Measurements from ENCODE around the gene ALG8.
"Not testable (repeated sequence)": the region's sequence is repeated elsewhere in the genome, so short reads cannot be mapped to it uniquely, and the experiment has no call there.

ALG8 gene

DNA sequence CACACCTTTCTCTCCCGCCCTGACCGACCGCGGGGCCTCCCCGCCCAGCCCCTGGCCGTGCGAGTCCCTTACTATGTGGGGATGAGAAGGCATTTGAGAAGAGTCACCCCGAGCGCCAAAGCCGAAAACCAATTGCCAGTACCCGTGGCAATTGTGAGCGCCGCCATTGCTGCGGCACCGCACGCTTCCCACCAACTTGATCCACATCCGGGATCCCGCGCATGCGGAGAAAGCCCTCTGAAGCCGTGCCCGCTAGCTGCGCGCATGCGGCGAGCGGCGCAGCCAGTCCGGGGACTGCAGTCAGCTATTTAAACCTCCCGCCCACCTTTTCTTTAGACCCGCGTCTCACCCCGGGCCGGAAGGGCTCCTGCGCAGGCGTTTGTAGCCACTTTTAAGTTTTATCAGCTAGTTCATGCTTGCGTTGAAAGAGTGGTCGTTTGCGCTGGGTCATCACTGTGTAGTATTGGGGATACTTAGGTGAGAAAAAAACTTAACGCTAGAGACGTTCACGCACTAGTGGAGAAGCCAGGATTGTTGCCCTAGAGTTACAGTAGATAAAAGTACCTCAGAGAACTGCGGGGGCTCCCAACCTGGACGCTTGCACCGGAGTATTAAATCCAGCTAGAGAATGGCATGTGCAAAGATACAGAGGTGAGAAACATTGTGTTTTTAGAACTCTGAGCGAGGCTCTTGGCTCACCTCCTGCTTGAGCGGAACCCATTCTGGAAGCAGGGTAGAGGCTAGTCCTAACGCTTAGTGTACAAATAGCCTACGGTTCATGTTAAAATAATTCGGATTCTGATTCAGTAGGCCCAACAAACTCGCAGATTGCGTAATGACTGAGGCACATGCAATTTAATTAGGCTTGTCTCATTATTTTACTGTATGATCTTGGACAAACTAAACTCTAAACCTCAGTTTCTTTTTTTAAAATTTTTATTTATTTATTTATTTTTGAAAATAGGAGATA lies at the start of gene ALG8:
Gene ALG8, minus strand, starts transcription at position 205 of the 970 bp plus-strand sequence. Its CDS starts 38 bp downstream, at position 167.
- Mint-ChIP-seq H3K27me3 (no peaks in the 10 kb centered on the region), H3K36me3 (ENCODE audit: insufficient read depth) (peaks cover 7% of the 10 kb centered on the region), H3K4me1 (peaks cover 23% of the 10 kb centered on the region)

DNA sequence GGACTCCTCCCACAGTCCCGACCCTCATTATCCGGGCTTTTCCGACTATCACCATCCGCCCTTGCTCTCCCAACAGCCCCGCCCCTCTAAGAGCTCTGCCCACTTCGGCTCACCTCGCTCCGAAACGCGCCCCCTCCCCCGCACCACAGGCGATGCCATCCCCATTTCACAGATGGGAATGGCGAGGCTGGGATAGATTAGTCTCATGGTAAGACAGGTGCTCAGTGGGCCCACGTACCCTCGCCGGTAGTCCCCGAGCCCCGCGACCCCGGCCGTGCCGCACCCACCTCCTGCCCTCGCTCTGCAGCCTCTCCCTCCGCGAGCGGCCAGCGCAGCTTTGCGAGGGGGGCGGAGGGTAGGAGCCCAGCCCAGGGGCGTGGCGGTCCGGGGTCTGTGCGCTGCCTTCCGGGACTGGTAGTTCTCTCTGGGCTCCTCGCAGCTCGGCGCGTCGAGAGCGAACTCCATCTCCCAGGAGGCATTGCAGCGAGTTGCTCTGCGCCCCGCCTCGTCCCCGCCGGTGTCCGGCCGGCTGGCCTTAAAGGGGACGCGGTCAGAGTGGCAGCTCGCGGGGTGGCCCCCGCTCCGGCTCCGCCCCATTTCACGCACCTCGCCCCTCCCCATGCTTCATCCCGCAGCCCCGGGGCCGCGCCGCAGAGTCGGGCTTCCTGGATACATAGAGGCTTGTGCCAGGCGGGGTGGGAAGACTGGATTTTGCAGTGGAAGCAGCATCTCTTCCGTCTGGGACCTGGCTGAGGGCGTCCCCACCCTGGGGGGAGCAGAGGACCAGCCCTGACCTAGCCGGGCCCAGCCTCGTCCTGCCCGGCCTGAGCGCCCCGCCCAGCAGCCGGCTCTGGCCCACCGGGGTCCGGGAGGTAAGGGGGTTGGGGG lies 49.1 kb upstream of the ALG8 start, which contains the start of the genes KCTD21 and USP35:
Gene KCTD21, minus strand, starts transcription at position 341 of the 888 bp plus-strand sequence. CDS start 14,072 bp downstream, outside the sequence.
Gene USP35, plus strand, starts transcription at position 634 of the 888 bp plus-strand sequence. CDS start 7,327 bp downstream, outside the sequence.
- Mint-ChIP-seq H3K36me3 (ENCODE audit: insufficient read depth) (peaks cover 4% of the 10 kb centered on the region), H3K4me3 (peak within 1 kb of the TSS; percentile 99), H3K27me3 (no peaks in the 10 kb centered on the region), H3K27ac (ENCODE audit: low read depth) (peak within 1 kb of the TSS; percentile 95), H3K9me3 (no peaks in the 10 kb centered on the region), H3K4me1 (peaks cover 49% of the 10 kb centered on the region)
- DNase-seq (ENCODE audit: low spot score in 2 of 2), result peak; percentile 80
- ATAC-seq (replicated peaks; ENCODE audit: extremely low read depth, poor library complexity, severe bottlenecking), result peak; percentile 94

More for the DNA sequence above, at the start of gene ALG8:
- DNase-seq (ENCODE audit: low spot score in 2 of 2), result peak; percentile 96
- no peaks in the 10 kb centered on the region for H3K9me3 Mint-ChIP-seq
- peak within 1 kb of the TSS; percentile 94 for H3K27ac Mint-ChIP-seq (ENCODE audit: low read depth)
- ATAC-seq (replicated peaks; ENCODE audit: extremely low read depth, poor library complexity, severe bottlenecking), result peak; percentile 93
- peak within 1 kb of the TSS; percentile 89 for H3K4me3 Mint-ChIP-seq

DNA sequence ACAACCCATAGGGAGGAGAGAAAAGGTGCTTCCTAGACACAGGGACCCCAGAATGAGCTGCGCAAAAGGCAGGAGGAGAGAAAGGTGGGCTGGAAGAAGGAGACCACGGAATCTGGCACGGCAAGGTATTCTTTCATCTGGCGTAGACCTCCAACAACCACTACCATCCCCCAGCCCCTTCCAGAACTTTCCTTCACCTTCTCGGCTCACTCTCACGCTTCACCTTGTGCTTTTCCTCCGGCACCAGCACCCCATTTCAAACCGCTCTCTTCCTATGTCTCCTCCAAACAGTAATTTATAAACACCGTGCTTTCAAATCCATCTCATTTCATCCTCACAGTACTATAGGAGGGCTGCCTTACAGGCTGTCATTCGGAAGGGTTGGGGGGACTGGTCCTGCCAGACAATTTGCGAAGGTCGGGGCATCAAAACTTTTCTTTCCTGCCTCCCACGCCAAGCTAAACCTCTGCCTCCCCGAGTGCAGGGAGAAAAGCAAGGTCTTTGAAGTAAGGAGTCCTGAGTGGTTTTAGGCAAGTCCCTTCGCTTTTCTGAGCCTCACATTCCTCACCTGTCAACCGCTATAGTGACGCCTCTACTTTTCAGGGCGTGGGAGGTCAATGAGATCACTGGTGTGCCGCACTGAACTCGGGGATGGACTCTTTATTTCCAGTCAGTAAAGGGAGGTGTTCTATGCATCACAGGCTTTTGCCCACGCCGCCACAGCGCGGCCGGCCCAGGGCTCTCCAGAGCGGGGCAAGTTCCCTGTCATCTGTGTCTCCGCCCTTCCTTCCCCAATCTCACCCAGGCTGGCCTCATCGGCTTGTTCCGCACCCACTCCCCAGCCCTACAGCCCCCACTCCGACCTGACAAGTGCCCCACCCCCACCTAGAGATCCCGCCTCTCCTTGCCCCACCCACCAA lies 48.2 kb upstream of the ALG8 start:
- H3K4me3 Mint-ChIP-seq, result peak overlapping the region; percentile 99
- H3K9me3 Mint-ChIP-seq, result no peaks in the 10 kb centered on the region
- peak overlapping the region; percentile 95 for H3K27ac Mint-ChIP-seq (ENCODE audit: low read depth)
- peaks cover 47% of the 10 kb centered on the region for H3K4me1 Mint-ChIP-seq
- DNase-seq (ENCODE audit: low spot score in 2 of 2) (peak; percentile 42 to 53), ATAC-seq (replicated peaks; ENCODE audit: extremely low read depth, poor library complexity, severe bottlenecking) (peak; percentile 57)
- no peaks in the 10 kb centered on the region for H3K27me3 Mint-ChIP-seq
- H3K36me3 Mint-ChIP-seq (ENCODE audit: insufficient read depth), result peaks cover 4% of the 10 kb centered on the region

DNA sequence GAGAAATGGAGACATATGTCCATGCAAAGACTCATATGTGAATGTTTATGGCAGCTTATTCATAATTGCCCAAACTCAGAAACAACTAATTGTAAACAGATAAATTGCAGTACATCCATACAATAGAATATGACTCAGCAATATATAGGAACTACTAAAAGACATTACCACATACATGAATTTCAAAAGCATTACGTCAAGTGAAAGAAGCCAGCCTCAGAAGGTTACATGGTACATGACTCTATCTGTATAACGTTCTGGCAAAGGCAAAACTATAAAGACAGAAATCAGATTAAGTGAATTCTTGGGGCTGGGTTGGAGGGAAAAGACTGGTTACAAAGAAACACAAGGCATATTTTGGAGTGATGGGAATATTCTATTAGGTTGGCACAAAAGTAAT lies 41.8 kb upstream of the ALG8 start:
- H3K4me1 Mint-ChIP-seq, result peaks cover 20% of the 10 kb centered on the region
- H3K36me3 Mint-ChIP-seq (ENCODE audit: insufficient read depth), result peaks cover 2% of the 10 kb centered on the region
- no peaks in the 10 kb centered on the region for H3K9me3 Mint-ChIP-seq
- DNase-seq (ENCODE audit: low spot score in 2 of 2) (no peak), ATAC-seq (replicated peaks; ENCODE audit: extremely low read depth, poor library complexity, severe bottlenecking) (no peak)
- no peak overlapping the region for H3K27ac Mint-ChIP-seq (ENCODE audit: low read depth)
- no peak overlapping the region for H3K4me3 Mint-ChIP-seq
- no peaks in the 10 kb centered on the region for H3K27me3 Mint-ChIP-seq

DNA sequence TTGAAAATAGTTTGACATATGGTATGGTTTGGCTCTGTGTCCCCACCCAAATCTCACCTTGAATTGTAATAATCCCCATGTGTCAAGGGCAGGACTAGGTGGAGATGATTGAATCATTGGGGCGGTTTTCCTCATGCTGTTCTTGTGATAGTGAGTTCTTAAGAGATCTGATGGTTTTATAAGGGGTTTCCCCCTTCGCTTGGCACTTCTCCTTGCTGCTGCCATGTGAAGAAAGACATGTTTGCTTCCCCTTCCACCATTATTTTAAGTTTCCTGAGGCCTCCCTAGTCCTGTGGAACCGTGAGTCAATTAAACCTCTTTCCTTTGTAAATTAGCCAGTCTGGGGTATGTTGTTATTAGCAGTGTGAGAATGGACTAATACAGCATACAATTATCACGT lies 41.3 kb upstream of the ALG8 start:
- Mint-ChIP-seq H3K36me3 (ENCODE audit: insufficient read depth) (peaks cover 2% of the 10 kb centered on the region), H3K4me1 (peaks cover 20% of the 10 kb centered on the region), H3K4me3 (no peak overlapping the region), H3K27me3 (no peaks in the 10 kb centered on the region), H3K27ac (ENCODE audit: low read depth) (no peak overlapping the region), H3K9me3 (no peaks in the 10 kb centered on the region)
- ATAC-seq (replicated peaks; ENCODE audit: extremely low read depth, poor library complexity, severe bottlenecking) (no peak), DNase-seq (ENCODE audit: low spot score in 2 of 2) (no peak)

DNA sequence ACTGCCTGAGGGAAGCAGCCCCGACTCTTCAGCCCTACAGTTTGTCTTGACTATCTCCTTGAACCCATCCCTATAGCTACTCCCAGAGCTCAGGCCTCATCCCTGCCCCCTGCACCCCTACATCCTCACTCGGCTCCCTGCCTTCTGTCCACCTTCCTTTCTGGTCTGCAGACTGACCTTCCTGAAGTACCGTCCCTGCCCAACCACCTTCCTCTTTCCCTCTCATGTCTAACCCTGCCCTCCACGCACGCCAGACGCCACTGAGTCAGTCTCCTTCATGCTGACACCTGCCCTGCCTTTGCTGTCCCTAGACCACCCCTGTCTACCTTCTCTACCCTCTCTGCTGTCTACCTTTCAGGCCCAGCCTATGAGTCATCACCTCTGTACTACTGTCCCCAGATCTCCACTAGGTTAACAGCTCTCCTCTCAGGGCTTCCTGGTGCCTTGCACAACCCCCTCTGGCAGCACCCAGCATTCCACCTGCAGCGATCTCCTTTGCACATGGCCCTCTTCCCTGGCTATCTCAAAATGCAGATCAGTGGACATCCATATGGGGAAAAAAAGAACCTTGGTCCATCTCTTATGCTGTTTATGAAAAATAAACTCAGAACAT lies 40.1 kb upstream of the ALG8 start:
- no peaks in the 10 kb centered on the region for H3K27me3 Mint-ChIP-seq
- peaks cover 20% of the 10 kb centered on the region for H3K4me1 Mint-ChIP-seq
- no peak overlapping the region for H3K4me3 Mint-ChIP-seq
- DNase-seq (ENCODE audit: low spot score in 2 of 2), result no peak
- peaks cover 2% of the 10 kb centered on the region for H3K36me3 Mint-ChIP-seq (ENCODE audit: insufficient read depth)
- H3K9me3 Mint-ChIP-seq, result no peaks in the 10 kb centered on the region
- H3K27ac Mint-ChIP-seq (ENCODE audit: low read depth), result peak overlapping the region; percentile 30
- no peak for ATAC-seq (replicated peaks; ENCODE audit: extremely low read depth, poor library complexity, severe bottlenecking)

DNA sequence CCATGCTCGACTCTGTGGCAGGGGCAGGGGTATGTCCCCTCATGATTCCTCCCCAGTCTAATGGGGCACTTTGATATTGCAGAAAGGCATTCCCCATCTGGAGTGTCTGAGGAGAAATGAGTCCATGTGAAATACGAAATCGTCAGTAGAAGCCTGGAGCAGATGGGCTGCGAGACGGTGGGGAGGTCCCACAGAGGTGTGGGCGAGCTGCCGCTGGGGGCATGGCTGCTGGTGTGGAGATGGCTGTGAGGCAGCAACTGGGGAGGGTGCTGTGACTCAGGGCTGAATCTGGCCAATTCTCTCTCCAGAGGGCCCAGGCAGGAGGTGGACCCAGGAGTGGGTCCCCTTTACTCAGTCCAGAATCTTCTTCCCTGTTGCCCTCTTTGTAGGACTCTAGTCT lies 37.8 kb upstream of the ALG8 start:
- no peaks in the 10 kb centered on the region for H3K27me3 Mint-ChIP-seq
- ATAC-seq (replicated peaks; ENCODE audit: extremely low read depth, poor library complexity, severe bottlenecking) (no peak), DNase-seq (ENCODE audit: low spot score in 2 of 2) (no peak)
- H3K27ac Mint-ChIP-seq (ENCODE audit: low read depth), result no peak overlapping the region
- H3K9me3 Mint-ChIP-seq, result no peaks in the 10 kb centered on the region
- no peak overlapping the region for H3K4me3 Mint-ChIP-seq
- peaks cover 20% of the 10 kb centered on the region for H3K4me1 Mint-ChIP-seq
- peaks cover 3% of the 10 kb centered on the region for H3K36me3 Mint-ChIP-seq (ENCODE audit: insufficient read depth)

DNA sequence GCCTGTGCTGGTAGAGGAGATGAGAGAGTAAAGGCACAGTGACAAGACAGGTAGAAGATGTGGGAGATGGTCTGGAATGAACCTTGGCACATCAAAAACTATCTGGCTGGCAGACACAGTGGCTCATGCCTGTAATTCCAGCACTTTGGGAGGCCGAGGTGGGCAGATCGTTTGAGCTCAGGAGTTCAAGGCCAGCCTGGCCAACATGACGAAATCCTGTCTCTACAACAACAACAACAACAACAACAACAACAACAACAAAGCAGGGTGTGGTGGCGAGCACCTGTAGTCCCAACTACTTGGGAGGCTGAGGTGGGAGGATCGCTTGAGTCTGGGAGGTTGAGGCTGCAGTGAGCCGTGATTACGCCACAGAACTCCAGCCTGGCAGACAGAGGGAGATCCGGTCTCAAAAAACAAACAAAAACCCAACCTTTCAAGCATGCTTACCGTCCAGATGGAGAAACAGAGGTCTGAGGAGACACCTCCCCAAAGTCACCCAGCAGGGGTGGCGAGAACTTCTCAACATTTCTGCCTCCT lies 37.2 kb upstream of the ALG8 start:
- Mint-ChIP-seq H3K9me3 (no peaks in the 10 kb centered on the region), H3K27ac (ENCODE audit: low read depth) (no peak overlapping the region), H3K4me3 (no peak overlapping the region), H3K36me3 (ENCODE audit: insufficient read depth) (peaks cover 3% of the 10 kb centered on the region), H3K27me3 (no peaks in the 10 kb centered on the region), H3K4me1 (peaks cover 20% of the 10 kb centered on the region)
- no peak for ATAC-seq (replicated peaks; ENCODE audit: extremely low read depth, poor library complexity, severe bottlenecking)
- no peak for DNase-seq (ENCODE audit: low spot score in 2 of 2)

DNA sequence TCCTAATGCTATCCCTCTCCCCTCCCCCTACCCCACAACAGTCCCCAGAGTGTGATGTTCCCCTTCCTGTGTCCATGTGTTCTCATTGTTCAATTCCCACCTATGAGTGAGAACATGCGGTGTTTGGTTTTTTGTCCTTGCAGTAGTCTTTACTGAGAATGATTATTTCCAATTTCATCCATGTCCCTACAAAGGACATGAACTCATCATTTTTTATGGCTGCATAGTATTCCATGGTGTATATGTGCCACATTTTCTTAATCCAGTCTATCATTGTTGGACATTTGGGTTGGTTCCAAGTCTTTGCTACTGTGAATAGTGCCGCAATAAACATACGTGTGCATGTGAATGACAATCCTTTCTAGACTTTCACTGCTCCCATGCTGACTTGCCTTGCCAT lies 36.4 kb upstream of the ALG8 start:
- H3K36me3 Mint-ChIP-seq (ENCODE audit: insufficient read depth); H3K27ac Mint-ChIP-seq (ENCODE audit: low read depth); ATAC-seq (replicated peaks; ENCODE audit: extremely low read depth, poor library complexity, severe bottlenecking); H3K9me3 Mint-ChIP-seq; H3K4me3 Mint-ChIP-seq; DNase-seq (ENCODE audit: low spot score in 2 of 2); H3K27me3 Mint-ChIP-seq: not testable (repeated sequence)
- peaks cover 15% of the 10 kb centered on the region for H3K4me1 Mint-ChIP-seq

DNA sequence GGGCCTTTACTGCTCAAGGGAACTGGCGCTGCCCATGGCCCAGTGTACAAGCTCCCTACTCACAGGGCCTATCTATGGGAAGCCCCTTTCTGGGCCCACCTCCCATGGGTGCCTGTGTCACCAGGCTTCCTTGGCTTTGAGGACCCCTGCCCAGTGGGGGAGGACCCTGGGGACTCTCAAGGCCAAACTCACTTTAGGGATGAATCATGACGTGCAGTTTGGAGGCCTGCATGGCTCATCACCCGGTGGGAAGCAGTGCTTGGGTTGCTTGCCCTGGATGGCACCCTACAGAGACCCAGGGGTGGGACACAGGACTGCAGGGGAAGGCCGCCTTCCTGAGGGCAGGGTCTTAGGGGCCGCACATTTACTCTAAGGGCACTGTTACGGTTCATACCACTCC lies 32.5 kb upstream of the ALG8 start:
- no peaks in the 10 kb centered on the region for H3K4me1 Mint-ChIP-seq
- H3K4me3 Mint-ChIP-seq, result no peak overlapping the region
- no peak for DNase-seq (ENCODE audit: low spot score in 2 of 2)
- H3K36me3 Mint-ChIP-seq (ENCODE audit: insufficient read depth), result peaks cover 1% of the 10 kb centered on the region
- no peaks in the 10 kb centered on the region for H3K9me3 Mint-ChIP-seq
- no peaks in the 10 kb centered on the region for H3K27me3 Mint-ChIP-seq
- no peak overlapping the region for H3K27ac Mint-ChIP-seq (ENCODE audit: low read depth)
- ATAC-seq (replicated peaks; ENCODE audit: extremely low read depth, poor library complexity, severe bottlenecking), result no peak

DNA sequence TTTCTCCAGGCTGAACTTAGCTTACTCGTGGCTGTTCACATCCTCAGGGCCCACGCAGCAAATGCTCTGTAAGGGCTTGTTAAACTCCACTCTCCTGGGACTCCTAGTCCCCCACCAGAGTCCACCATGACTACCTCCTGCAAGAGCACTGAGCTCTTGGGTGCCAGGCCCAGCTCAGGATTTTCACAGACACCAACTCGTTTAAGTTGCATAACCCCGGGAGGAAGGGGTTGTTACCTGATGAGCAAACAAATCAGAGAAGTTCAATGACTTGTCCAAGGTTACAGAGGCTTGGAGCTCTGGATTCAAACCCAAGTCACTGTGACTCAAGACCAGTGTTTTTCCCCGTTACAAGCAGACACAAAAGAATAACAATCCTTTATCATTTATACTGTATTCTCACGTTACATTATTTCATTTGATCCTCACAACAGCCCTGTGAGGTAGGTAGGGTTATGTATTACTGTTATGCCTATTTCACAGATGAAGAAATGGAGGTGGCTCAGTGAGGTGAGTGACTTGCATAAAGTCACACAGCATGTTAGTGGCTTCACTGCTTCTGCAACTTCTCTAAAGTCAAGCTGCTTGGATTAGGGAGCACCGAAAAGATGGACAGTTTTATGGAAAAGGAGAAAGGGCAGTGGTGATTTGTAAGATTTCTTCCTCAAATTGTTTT lies 31.6 kb upstream of the ALG8 start:
- Mint-ChIP-seq H3K27me3 (no peaks in the 10 kb centered on the region), H3K27ac (ENCODE audit: low read depth) (no peak overlapping the region), H3K4me1 (no peaks in the 10 kb centered on the region), H3K9me3 (no peaks in the 10 kb centered on the region), H3K4me3 (no peak overlapping the region), H3K36me3 (ENCODE audit: insufficient read depth) (peaks cover 1% of the 10 kb centered on the region)
- ATAC-seq (replicated peaks; ENCODE audit: extremely low read depth, poor library complexity, severe bottlenecking) (no peak), DNase-seq (ENCODE audit: low spot score in 2 of 2) (no peak)
